Astrocyte (in vitro differentiated cells and primary cell): ENCODE measurements around the gene HOMER1. TPM values are rescaled to one million over a fixed set of nuclear protein-coding genes. Genes with fewer than 3 reads are reported as not detected.

ENCODE experiments used
- DNase-seq: peaks from one replicate; pipeline ENCODE4 v3.0.0-alpha.2; 2010; ENCODE audit warnings: low read depth
- FAIRE-seq: peaks from 2 replicates; lab custom pipeline; 2011; peaks lifted over from hg19 to GRCh38; lab: Jason Lieb, UNC
- H2AFZ ChIP-seq: 2 replicates; pipeline ENCODE4 v1.6.0; 2012; ENCODE audit warnings: low read depth, low read length, inconsistent platforms
- H3K27ac ChIP-seq: 2 replicates; pipeline ENCODE4 v1.5.1; 2011; ENCODE audit warnings: low read depth, low read length, inconsistent platforms
- H3K27me3 ChIP-seq: 2 replicates; pipeline ENCODE4 v1.6.0; 2011; ENCODE audit warnings: low read length, inconsistent platforms; ENCODE audit not compliant: insufficient read depth
- H3K36me3 ChIP-seq: 2 replicates; pipeline ENCODE4 v1.5.1; 2011; ENCODE audit warnings: low read length, inconsistent platforms; ENCODE audit not compliant: insufficient read depth
- H3K4me1 ChIP-seq: 2 replicates; pipeline ENCODE4 v1.5.1; 2011; ENCODE audit warnings: low read length, inconsistent platforms; ENCODE audit not compliant: insufficient read depth
- H3K4me2 ChIP-seq: 2 replicates; pipeline ENCODE4 v1.6.0; 2012; ENCODE audit warnings: low read length, inconsistent platforms
- H3K4me3 ChIP-seq: 2 replicates; pipeline ENCODE4 v1.5.1; 2011; ENCODE audit warnings: low read depth, mild to moderate bottlenecking, low read length, inconsistent platforms; ENCODE audit not compliant: insufficient read depth
- H3K79me2 ChIP-seq: 2 replicates; pipeline ENCODE4 v1.6.0; 2012; ENCODE audit warnings: mild to moderate bottlenecking, low read length, inconsistent platforms; ENCODE audit not compliant: insufficient read depth
- H3K9ac ChIP-seq: 2 replicates; pipeline ENCODE4 v1.6.0; 2012; ENCODE audit warnings: mild to moderate bottlenecking, low read length, inconsistent platforms
- H3K9me3 ChIP-seq: 2 replicates; pipeline ENCODE4 v1.5.1; 2012; ENCODE audit warnings: low read depth, mild to moderate bottlenecking, low read length, inconsistent platforms; ENCODE audit not compliant: insufficient read depth
- H4K20me1 ChIP-seq: 2 replicates; pipeline ENCODE4 v1.6.0; 2012; ENCODE audit warnings: low read length, inconsistent platforms; ENCODE audit not compliant: insufficient read depth
- H3K27ac Mint-ChIP-seq: one replicate; pipeline ENCODE4 v1.8.0; 2021; ENCODE audit warnings: mild to moderate bottlenecking, mixed read lengths; ENCODE audit not compliant: unreplicated experiment
- H3K27me3 Mint-ChIP-seq: one replicate; pipeline ENCODE4 v1.8.0; 2021; ENCODE audit warnings: low read depth, mixed read lengths; ENCODE audit not compliant: unreplicated experiment
- H3K36me3 Mint-ChIP-seq: one replicate; pipeline ENCODE4 v1.8.0; 2021; ENCODE audit warnings: low read depth, mixed read lengths; ENCODE audit not compliant: unreplicated experiment
- H3K4me1 Mint-ChIP-seq: one replicate; pipeline ENCODE4 v1.8.0; 2021; ENCODE audit warnings: low read depth, mixed read lengths; ENCODE audit not compliant: unreplicated experiment
- H3K4me3 Mint-ChIP-seq: one replicate; pipeline ENCODE4 v1.8.0; 2021; ENCODE audit warnings: mild to moderate bottlenecking, moderate library complexity, mixed read lengths; ENCODE audit not compliant: unreplicated experiment
- H3K9me3 Mint-ChIP-seq: one replicate; pipeline ENCODE4 v1.8.0; 2021; ENCODE audit warnings: mild to moderate bottlenecking, mixed read lengths; ENCODE audit not compliant: unreplicated experiment
- CTCF ChIP-seq: IDR thresholded peaks from 2 replicates; pipeline ENCODE4 v1.5.1; 2011; ENCODE audit warnings: low read depth, mild to moderate bottlenecking, inconsistent platforms, low read length, moderate library complexity; ENCODE audit not compliant: insufficient read depth
- EZH2 ChIP-seq: IDR thresholded peaks from 2 replicates; pipeline ENCODE4 v1.6.1; 2012; ENCODE audit warnings: mild to moderate bottlenecking, low read length, inconsistent platforms; ENCODE audit not compliant: insufficient read depth
- total RNA-seq: library from RNA; stranded (reverse); gene quantifications from 2 replicates; pipeline ENCODE4 v1.2.1, GENCODE V29; 2021

HOMER1 gene
- total RNA-seq, 1 donor from 2014 or later, result 26.9 TPM

DNA sequence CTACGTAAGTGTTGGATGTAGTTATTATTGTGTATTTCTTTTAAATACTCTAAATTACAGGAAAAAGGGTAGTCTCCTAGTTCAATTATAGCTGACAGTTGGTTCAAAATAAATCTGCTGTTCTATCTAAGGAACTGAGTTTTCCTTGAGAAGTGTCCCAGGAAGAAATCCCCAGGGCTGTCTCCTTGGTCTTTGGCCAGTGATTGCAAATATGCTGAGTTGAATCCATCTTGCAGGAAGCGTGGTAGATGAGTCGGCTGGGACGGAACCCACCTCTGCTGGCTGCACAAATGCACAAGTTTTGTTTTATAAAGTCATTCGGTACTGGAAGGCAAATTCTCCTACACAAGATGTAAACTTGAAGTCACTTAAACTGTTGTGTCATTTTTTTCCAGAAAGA, 30.2 kb upstream of the HOMER1 start:
- Mint-ChIP-seq H3K27me3 (no peaks in the 10 kb centered on the region), H3K4me1 (no peaks in the 10 kb centered on the region), H3K9me3 (no peaks in the 10 kb centered on the region), H3K27ac (no peak overlapping the region), H3K36me3 (no peaks in the 10 kb centered on the region), H3K4me3 (no peak overlapping the region)
- Histone ChIP-seq H4K20me1 (no peaks in the 10 kb centered on the region), H2AFZ (no peak overlapping the region), H3K79me2 (no peaks in the 10 kb centered on the region), H3K9ac (no peak overlapping the region), H3K27ac (no peak overlapping the region), H3K4me1 (no peaks in the 10 kb centered on the region), H3K9me3 (no peaks in the 10 kb centered on the region), H3K36me3 (no peaks in the 10 kb centered on the region), H3K4me3 (no peak overlapping the region), H3K27me3 (no peaks in the 10 kb centered on the region), H3K4me2 (no peak overlapping the region)
- TF ChIP-seq EZH2 (no peak), CTCF (no peak)
- no peak for FAIRE-seq
- DNase-seq, result no peak

- Mint-ChIP-seq H3K4me3 (no peak overlapping the region), H3K4me1 (no peaks in the 10 kb centered on the region), H3K9me3 (no peaks in the 10 kb centered on the region), H3K27ac (no peak overlapping the region), H3K27me3 (no peaks in the 10 kb centered on the region), H3K36me3 (no peaks in the 10 kb centered on the region)
- Histone ChIP-seq H3K27ac (no peak overlapping the region), H3K4me1 (no peaks in the 10 kb centered on the region), H2AFZ (no peak overlapping the region), H3K27me3 (no peaks in the 10 kb centered on the region), H3K4me3 (no peak overlapping the region), H3K36me3 (no peaks in the 10 kb centered on the region), H4K20me1 (no peaks in the 10 kb centered on the region), H3K9ac (no peak overlapping the region), H3K4me2 (no peak overlapping the region), H3K9me3 (no peaks in the 10 kb centered on the region), H3K79me2 (no peaks in the 10 kb centered on the region)
- DNase-seq (no peak), FAIRE-seq (no peak)
- TF ChIP-seq CTCF (no peak), EZH2 (no peak)
Measured at GRCh38 chr5:79540939-79541338, 27.0 kb upstream of the HOMER1 start.

- Mint-ChIP-seq H3K4me1 (no peaks in the 10 kb centered on the region), H3K27me3 (no peaks in the 10 kb centered on the region), H3K36me3 (no peaks in the 10 kb centered on the region), H3K4me3 (no peak overlapping the region), H3K27ac (no peak overlapping the region), H3K9me3 (no peaks in the 10 kb centered on the region)
- no peak overlapping the region for H2AFZ ChIP-seq
- no peaks in the 10 kb centered on the region for H3K9me3 ChIP-seq
- TF ChIP-seq EZH2, result no peak
- no peak for TF ChIP-seq CTCF
- no peaks in the 10 kb centered on the region for H3K4me1 ChIP-seq
- H4K20me1 ChIP-seq, result no peaks in the 10 kb centered on the region
- no peak overlapping the region for H3K9ac ChIP-seq
- no peak overlapping the region for H3K4me2 ChIP-seq
- no peaks in the 10 kb centered on the region for H3K36me3 ChIP-seq
- H3K27me3 ChIP-seq, result no peaks in the 10 kb centered on the region
- no peak for DNase-seq
- H3K79me2 ChIP-seq, result no peaks in the 10 kb centered on the region
- no peak overlapping the region for H3K4me3 ChIP-seq
- no peak for FAIRE-seq
- no peak overlapping the region for H3K27ac ChIP-seq
Measured at GRCh38 chr5:79536193-79536906, 22.4 kb upstream of the HOMER1 start.
